ENCODE measurements around the gene ERP44.
"Not testable (repeated sequence)": the region's sequence is repeated elsewhere in the genome, so short reads cannot be mapped to it uniquely, and the experiment has no call there.

The ERP44 gene

GRCh38 chr9:100098887-100099721 lies at the start of gene ERP44, which contains the start of gene INVS:
Gene ERP44 (minus strand): TSS chr9:100099000. CDS start chr9:100098840, 160 bp downstream.
Gene INVS (plus strand): TSS chr9:100099243. CDS start chr9:100104522, 5,279 bp downstream.
- DNase-seq (ENCODE audit: low read depth), result peak; percentile 99

DNA sequence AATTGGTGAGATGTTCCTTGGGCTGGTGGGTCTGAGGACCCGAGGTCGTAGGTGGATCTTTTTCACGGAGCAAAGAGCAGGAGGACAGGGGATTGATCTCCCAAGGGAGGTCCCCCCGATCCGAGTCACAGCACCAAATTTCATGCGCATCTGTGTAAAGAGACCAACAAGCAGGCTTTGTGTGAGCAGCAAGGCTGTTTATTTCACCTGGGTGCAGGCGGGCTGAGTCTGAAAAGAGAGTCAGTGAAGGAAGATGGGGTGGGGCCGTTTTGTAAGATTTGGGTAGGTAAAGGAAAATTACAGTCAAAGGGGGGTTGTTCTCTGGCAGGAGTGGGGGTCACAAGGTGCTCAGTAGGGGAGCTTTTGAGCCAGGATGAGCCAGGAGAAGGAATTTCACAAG lies 47.2 kb upstream of the ERP44 start:
- DNase-seq (ENCODE audit: low read depth), result not testable (repeated sequence)

- DNase-seq (ENCODE audit: low read depth), result not testable (repeated sequence)
These were observed 46.6 kb upstream of the ERP44 start for GRCh38 chr9:100145167-100145934.

DNA sequence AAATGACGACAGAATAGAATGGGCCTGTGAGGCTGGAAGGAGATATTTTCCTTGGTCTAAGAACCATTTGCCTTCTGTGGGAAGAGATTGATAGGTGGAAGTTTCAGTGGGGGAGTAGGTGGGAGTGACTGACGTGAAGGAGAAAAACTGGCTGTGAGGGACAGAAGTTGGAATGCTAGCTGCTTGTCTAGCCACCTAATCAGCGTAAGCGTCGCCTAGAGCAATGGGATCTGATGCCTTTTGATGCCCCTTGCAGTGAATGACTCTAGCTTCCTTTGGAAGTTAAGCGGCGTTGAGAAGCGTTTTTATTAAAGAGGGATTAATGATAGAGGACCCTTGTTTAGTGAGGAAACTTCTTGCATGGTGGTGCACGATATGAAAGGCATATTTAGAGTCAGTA lies 43.1 kb upstream of the ERP44 start:
- not testable (repeated sequence) for DNase-seq (ENCODE audit: low read depth)

GRCh38 chr9:100140303-100140702 lies 41.5 kb upstream of the ERP44 start:
- not testable (repeated sequence) for DNase-seq (ENCODE audit: low read depth)

GRCh38 chr9:100136799-100137198 lies 38.0 kb upstream of the ERP44 start:
- not testable (repeated sequence) for DNase-seq (ENCODE audit: low read depth)

- DNase-seq (ENCODE audit: low read depth), result no peak
These were observed 35.9 kb upstream of the ERP44 start for GRCh38 chr9:100134731-100135130.

DNA sequence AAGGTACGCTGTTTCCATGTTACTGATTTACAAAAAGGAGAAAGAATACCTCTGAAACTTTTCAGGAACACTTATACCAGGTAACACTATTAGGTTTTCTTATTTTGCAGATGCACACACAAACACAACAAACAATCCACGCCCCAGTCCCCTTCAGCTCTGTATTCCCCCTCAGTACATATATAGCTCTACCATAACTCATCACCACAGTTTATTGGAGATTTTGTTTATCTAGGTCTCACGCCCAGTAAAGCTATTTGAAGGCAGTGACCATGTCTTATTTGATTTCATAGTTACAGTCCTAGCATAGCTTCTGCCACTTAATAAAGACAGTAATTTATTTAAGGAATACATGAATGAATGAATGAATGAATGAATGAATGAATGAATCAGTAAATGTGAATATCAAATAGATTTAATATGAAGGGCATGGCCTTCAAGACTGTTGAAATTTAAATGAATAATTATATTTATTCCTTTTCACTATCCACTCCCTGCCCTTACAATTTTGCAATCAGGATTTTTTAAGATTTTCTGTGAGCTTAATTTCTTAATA lies 33.2 kb upstream of the ERP44 start:
- DNase-seq (ENCODE audit: low read depth), result no peak

DNA sequence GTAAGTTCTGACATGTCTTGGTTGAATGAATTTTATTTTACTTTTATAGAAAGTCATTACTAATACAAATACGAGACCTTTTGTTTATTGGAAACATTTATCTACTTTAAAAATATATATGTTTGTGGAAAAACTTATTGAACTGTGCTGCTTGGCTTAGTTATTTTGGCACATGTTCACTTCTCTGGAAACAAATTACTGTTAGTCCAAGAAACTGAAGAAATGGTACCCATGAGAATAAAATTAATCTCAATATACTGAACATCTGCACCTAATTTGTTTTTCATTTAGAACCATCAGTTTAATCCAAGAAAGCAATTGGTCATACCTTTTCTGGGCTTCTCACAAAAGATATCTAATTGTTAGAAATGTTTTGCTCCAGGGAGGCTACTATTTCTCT lies 32.4 kb upstream of the ERP44 start:
- DNase-seq (ENCODE audit: low read depth), result no peak

- DNase-seq (ENCODE audit: low read depth), result no peak
These were observed 31.0 kb upstream of the ERP44 start for GRCh38 chr9:100129772-100130171.

GRCh38 chr9:100126423-100126822 lies 27.6 kb upstream of the ERP44 start:
- no peak for DNase-seq (ENCODE audit: low read depth)

GRCh38 chr9:100125910-100126309 lies 27.1 kb upstream of the ERP44 start:
- DNase-seq (ENCODE audit: low read depth), result no peak

DNA sequence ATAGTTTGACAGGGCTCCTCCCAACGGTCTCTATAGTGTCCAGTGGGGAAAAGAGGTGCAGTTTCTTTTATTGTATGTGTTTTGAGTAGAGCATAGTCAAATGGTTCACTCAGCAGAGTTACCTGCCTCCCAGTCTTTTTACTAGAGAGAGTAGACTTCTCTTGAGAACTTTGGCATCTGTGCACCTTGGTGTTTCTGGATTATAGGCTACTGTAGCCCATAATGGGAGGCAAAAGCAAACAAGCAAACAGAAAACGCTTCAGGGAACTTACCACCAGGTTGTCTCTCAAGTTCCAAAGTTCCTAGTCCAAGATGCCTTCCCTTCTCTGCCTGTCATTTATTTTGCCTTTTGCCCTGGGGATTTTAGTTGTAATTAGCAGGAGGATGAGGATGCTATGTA lies 26.4 kb upstream of the ERP44 start:
- DNase-seq (ENCODE audit: low read depth), result no peak

GRCh38 chr9:100120286-100120685 lies 21.5 kb upstream of the ERP44 start:
- no peak for DNase-seq (ENCODE audit: low read depth)

DNA sequence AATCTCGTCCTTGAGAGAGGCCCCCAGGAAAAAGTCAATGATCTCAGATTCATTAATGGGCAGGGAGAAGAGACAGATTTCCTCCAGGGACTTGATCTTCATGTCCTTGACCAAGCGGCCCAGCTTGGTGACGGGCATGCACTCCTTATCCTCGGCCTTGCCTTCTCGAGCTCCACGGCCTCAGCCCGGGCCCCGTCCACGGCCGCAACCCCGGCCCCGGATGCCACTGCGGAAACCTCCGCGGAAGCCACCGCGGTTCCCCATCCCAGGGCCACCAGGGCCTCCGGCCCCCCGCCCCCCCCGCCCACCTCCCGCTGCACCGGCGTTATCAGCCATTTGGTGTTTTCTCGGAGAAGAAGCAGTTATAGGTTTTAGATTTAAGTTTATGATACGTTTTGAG lies 18.5 kb upstream of the ERP44 start:
- DNase-seq (ENCODE audit: low read depth), result no peak

- DNase-seq (ENCODE audit: low read depth), result no peak
These were observed 14.0 kb upstream of the ERP44 start for GRCh38 chr9:100112677-100113336.

DNA sequence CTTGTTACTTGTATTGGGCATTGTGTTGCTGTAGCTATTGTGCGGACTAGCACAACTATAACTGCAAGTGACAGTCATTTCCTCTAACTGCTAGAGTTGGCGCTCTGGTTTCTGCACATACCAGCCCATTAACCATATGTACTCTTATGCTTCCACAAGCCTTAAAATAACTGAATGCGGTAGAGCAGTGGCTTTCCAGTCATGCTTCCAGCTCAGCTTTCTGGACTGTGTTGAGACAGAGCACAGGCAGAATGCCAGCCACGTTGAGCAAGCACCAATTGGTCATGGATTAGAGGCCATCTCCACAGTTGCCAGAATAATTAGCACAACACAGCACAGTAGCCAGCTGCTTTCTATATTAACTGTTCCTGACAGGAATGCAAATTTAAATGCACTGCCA lies 12.4 kb upstream of the ERP44 start:
- peak; percentile 99 for DNase-seq (ENCODE audit: low read depth)

- DNase-seq (ENCODE audit: low read depth), result peak; percentile 21
These were observed 9.8 kb upstream of the ERP44 start for GRCh38 chr9:100108559-100108958.

- no peak for DNase-seq (ENCODE audit: low read depth)
These were observed 7.8 kb upstream of the ERP44 start for GRCh38 chr9:100106616-100107015.

DNA sequence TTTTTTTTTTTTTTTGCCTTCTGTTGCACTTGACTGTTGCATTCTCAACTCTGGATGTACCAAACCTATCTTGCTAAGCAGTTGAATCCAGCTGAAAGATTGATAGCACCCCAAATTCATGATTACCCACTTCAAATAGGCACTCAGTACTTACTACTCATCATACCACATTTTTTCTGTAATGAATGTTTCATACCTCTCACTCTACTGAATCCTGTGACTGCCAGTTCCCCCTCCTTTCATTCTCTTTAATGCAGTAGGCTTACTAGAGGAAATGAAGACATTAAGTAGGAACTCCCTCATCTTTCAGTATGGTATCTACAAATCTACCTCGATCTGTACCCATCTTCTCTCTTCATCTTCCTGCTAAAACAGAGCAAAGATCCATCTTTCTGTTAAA lies 7.1 kb upstream of the ERP44 start:
- no peak for DNase-seq (ENCODE audit: low read depth)

DNA sequence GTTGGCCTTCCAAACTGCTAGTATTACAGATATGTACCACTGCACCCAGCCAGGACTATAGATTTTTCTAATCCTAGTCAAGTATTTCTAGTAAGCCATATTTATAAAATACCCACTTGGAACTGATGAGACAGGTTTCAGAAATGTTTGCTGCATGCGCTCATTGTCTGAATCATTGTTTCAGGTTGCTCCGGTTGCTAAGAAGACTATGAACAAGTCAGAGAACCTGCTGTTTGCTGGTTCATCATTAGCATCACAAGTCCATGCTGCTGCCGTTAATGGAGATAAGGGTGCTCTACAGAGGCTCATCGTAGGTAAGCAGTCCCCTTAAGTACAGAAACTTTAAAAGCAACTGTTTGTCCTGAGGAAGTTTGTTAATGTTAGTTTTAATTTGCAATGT lies 5.5 kb upstream of the ERP44 start:
- DNase-seq (ENCODE audit: low read depth), result no peak

GRCh38 chr9:100101608-100102007 lies 2.8 kb upstream of the ERP44 start:
- DNase-seq (ENCODE audit: low read depth), result no peak
